Measurements from ENCODE around the gene ENDOV. TPM values are rescaled to one million over a fixed set of nuclear protein-coding genes. Genes with fewer than 3 reads are reported as not detected.

Gene ENDOV
- polyA plus RNA-seq, 1 donor, result 30.8 TPM

GRCh38 chr17:80476877-80477646 lies 62.1 kb downstream of the ENDOV start:
- WGBS (ENCODE audit: insufficient coverage, low lambda C conversion rate), result no CpG with 5 or more reads among the region's 84 CpGs
- DNase-seq, result no peak
- H3K4me3 ChIP-seq (ENCODE audit: low read length), result no peak overlapping the region
- H3K4me1 ChIP-seq (ENCODE audit: control insufficient read depth, insufficient read depth, low read length), result no peaks in the 10 kb centered on the region
- no peak overlapping the region for H3K27ac ChIP-seq (ENCODE audit: low read length)
- peaks cover 4% of the 10 kb centered on the region for H3K9me3 ChIP-seq (ENCODE audit: control insufficient read depth, low read depth, low read length)
- no peaks in the 10 kb centered on the region for H3K36me3 ChIP-seq (ENCODE audit: control insufficient read depth, insufficient read depth, low read length)
- H3K27me3 ChIP-seq (ENCODE audit: control insufficient read depth, insufficient read depth, low read length), result peaks cover 94% of the 10 kb centered on the region

- H3K27me3 ChIP-seq (ENCODE audit: control insufficient read depth, insufficient read depth, low read length), result peaks cover 94% of the 10 kb centered on the region
- no peak overlapping the region for H3K4me3 ChIP-seq (ENCODE audit: low read length)
- no peak for DNase-seq
- no peaks in the 10 kb centered on the region for H3K36me3 ChIP-seq (ENCODE audit: control insufficient read depth, insufficient read depth, low read length)
- no CpG with 5 or more reads among the region's 103 CpGs for WGBS (ENCODE audit: insufficient coverage, low lambda C conversion rate)
- H3K9me3 ChIP-seq (ENCODE audit: control insufficient read depth, low read depth, low read length), result peaks cover 4% of the 10 kb centered on the region
- H3K27ac ChIP-seq (ENCODE audit: low read length), result no peak overlapping the region
- no peaks in the 10 kb centered on the region for H3K4me1 ChIP-seq (ENCODE audit: control insufficient read depth, insufficient read depth, low read length)
Observed at GRCh38 chr17:80477647-80478478, 62.9 kb downstream of the ENDOV start.

- H3K27me3 ChIP-seq (ENCODE audit: control insufficient read depth, insufficient read depth, low read length), result peaks cover 92% of the 10 kb centered on the region
- DNase-seq, result no peak
- no CpG with 5 or more reads among the region's 51 CpGs for WGBS (ENCODE audit: insufficient coverage, low lambda C conversion rate)
- H3K4me1 ChIP-seq (ENCODE audit: control insufficient read depth, insufficient read depth, low read length), result no peaks in the 10 kb centered on the region
- H3K9me3 ChIP-seq (ENCODE audit: control insufficient read depth, low read depth, low read length), result peaks cover 4% of the 10 kb centered on the region
- H3K27ac ChIP-seq (ENCODE audit: low read length), result no peak overlapping the region
- no peak overlapping the region for H3K4me3 ChIP-seq (ENCODE audit: low read length)
- no peaks in the 10 kb centered on the region for H3K36me3 ChIP-seq (ENCODE audit: control insufficient read depth, insufficient read depth, low read length)
Observed at GRCh38 chr17:80478487-80479245, 63.7 kb downstream of the ENDOV start.

GRCh38 chr17:80479246-80479566 lies 64.2 kb downstream of the ENDOV start:
- no peak for DNase-seq
- H3K27me3 ChIP-seq (ENCODE audit: control insufficient read depth, insufficient read depth, low read length), result peaks cover 87% of the 10 kb centered on the region
- no CpG with 5 or more reads among the region's 9 CpGs for WGBS (ENCODE audit: insufficient coverage, low lambda C conversion rate)

GRCh38 chr17:80480248-80480647 lies 65.3 kb downstream of the ENDOV start:
- Histone ChIP-seq H3K36me3 (ENCODE audit: control insufficient read depth, insufficient read depth, low read length) (no peaks in the 10 kb centered on the region), H3K27ac (ENCODE audit: low read length) (no peak overlapping the region), H3K27me3 (ENCODE audit: control insufficient read depth, insufficient read depth, low read length) (peaks cover 78% of the 10 kb centered on the region), H3K9me3 (ENCODE audit: control insufficient read depth, low read depth, low read length) (peaks cover 4% of the 10 kb centered on the region), H3K4me3 (ENCODE audit: low read length) (no peak overlapping the region), H3K4me1 (ENCODE audit: control insufficient read depth, insufficient read depth, low read length) (no peaks in the 10 kb centered on the region)
- DNase-seq, result no peak
- no CpG with 5 or more reads among the region's 7 CpGs for WGBS (ENCODE audit: insufficient coverage, low lambda C conversion rate)

More at GRCh38 chr17:80479246-80479566, 64.2 kb downstream of the ENDOV start:
- Histone ChIP-seq H3K4me3 (ENCODE audit: low read length) (no peak overlapping the region), H3K27ac (ENCODE audit: low read length) (no peak overlapping the region), H3K36me3 (ENCODE audit: control insufficient read depth, insufficient read depth, low read length) (no peaks in the 10 kb centered on the region), H3K9me3 (ENCODE audit: control insufficient read depth, low read depth, low read length) (peaks cover 4% of the 10 kb centered on the region), H3K4me1 (ENCODE audit: control insufficient read depth, insufficient read depth, low read length) (no peaks in the 10 kb centered on the region)

GRCh38 chr17:80481284-80482057 lies 66.5 kb downstream of the ENDOV start:
- no CpG with 5 or more reads among the region's 21 CpGs for WGBS (ENCODE audit: insufficient coverage, low lambda C conversion rate)
- no peak overlapping the region for H3K4me3 ChIP-seq (ENCODE audit: low read length)
- peaks cover 4% of the 10 kb centered on the region for H3K9me3 ChIP-seq (ENCODE audit: control insufficient read depth, low read depth, low read length)
- H3K27me3 ChIP-seq (ENCODE audit: control insufficient read depth, insufficient read depth, low read length), result peaks cover 78% of the 10 kb centered on the region
- no peak for DNase-seq
- H3K36me3 ChIP-seq (ENCODE audit: control insufficient read depth, insufficient read depth, low read length), result no peaks in the 10 kb centered on the region
- no peak overlapping the region for H3K27ac ChIP-seq (ENCODE audit: low read length)
- H3K4me1 ChIP-seq (ENCODE audit: control insufficient read depth, insufficient read depth, low read length), result no peaks in the 10 kb centered on the region

GRCh38 chr17:80482058-80482318 lies 67.0 kb downstream of the ENDOV start:
- no peak for DNase-seq
- no peak overlapping the region for H3K27ac ChIP-seq (ENCODE audit: low read length)
- no CpG with 5 or more reads among the region's 4 CpGs for WGBS (ENCODE audit: insufficient coverage, low lambda C conversion rate)
- H3K27me3 ChIP-seq (ENCODE audit: control insufficient read depth, insufficient read depth, low read length), result peaks cover 79% of the 10 kb centered on the region
- H3K36me3 ChIP-seq (ENCODE audit: control insufficient read depth, insufficient read depth, low read length), result no peaks in the 10 kb centered on the region
- peaks cover 8% of the 10 kb centered on the region for H3K9me3 ChIP-seq (ENCODE audit: control insufficient read depth, low read depth, low read length)
- no peaks in the 10 kb centered on the region for H3K4me1 ChIP-seq (ENCODE audit: control insufficient read depth, insufficient read depth, low read length)
- H3K4me3 ChIP-seq (ENCODE audit: low read length), result no peak overlapping the region

GRCh38 chr17:80482555-80483308 lies 67.8 kb downstream of the ENDOV start:
- Histone ChIP-seq H3K27me3 (ENCODE audit: control insufficient read depth, insufficient read depth, low read length) (peaks cover 79% of the 10 kb centered on the region), H3K27ac (ENCODE audit: low read length) (no peak overlapping the region), H3K9me3 (ENCODE audit: control insufficient read depth, low read depth, low read length) (peaks cover 8% of the 10 kb centered on the region), H3K36me3 (ENCODE audit: control insufficient read depth, insufficient read depth, low read length) (no peaks in the 10 kb centered on the region), H3K4me1 (ENCODE audit: control insufficient read depth, insufficient read depth, low read length) (no peaks in the 10 kb centered on the region), H3K4me3 (ENCODE audit: low read length) (no peak overlapping the region)
- no CpG with 5 or more reads among the region's 16 CpGs for WGBS (ENCODE audit: insufficient coverage, low lambda C conversion rate)
- DNase-seq, result no peak

GRCh38 chr17:80485846-80486245 lies 70.9 kb downstream of the ENDOV start:
- peaks cover 58% of the 10 kb centered on the region for H3K27me3 ChIP-seq (ENCODE audit: control insufficient read depth, insufficient read depth, low read length)
- no peak overlapping the region for H3K4me3 ChIP-seq (ENCODE audit: low read length)
- H3K4me1 ChIP-seq (ENCODE audit: control insufficient read depth, insufficient read depth, low read length), result no peaks in the 10 kb centered on the region
- H3K27ac ChIP-seq (ENCODE audit: low read length), result no peak overlapping the region
- H3K36me3 ChIP-seq (ENCODE audit: control insufficient read depth, insufficient read depth, low read length), result no peaks in the 10 kb centered on the region
- no CpG with 5 or more reads among the region's 10 CpGs for WGBS (ENCODE audit: insufficient coverage, low lambda C conversion rate)
- H3K9me3 ChIP-seq (ENCODE audit: control insufficient read depth, low read depth, low read length), result peaks cover 5% of the 10 kb centered on the region
- DNase-seq, result no peak
